Activated naive CD8-positive, alpha-beta T cell treated with anti-CD3 and anti-CD28 coated beads, Interleukin-2, amount 50 U/mL, for 24 hours (primary cell): ENCODE results near the gene CXCL5.
A peak's percentile ranks its signal among the peaks of the same experiment; 100 is the strongest.

ENCODE experiments used
- ATAC-seq: fragments of 150-1000 bp; cut with Tn5 transposase; one replicate; pipeline ENCODE4 v1.10.0; 2021
- DNase-seq: peaks from one replicate; pipeline ENCODE4 v3.0.0; 2021
- H3K27ac Mint-ChIP-seq: one replicate; pipeline ENCODE4 v1.8.0; 2021; ENCODE audit warnings: mild to moderate bottlenecking, mixed read lengths
- H3K27me3 Mint-ChIP-seq: one replicate; pipeline ENCODE4 v1.8.0; 2021; ENCODE audit warnings: mixed read lengths
- H3K36me3 Mint-ChIP-seq: one replicate; pipeline ENCODE4 v1.8.0; 2021; ENCODE audit warnings: low read depth, mixed read lengths
- H3K4me1 Mint-ChIP-seq: one replicate; pipeline ENCODE4 v1.8.0; 2021; ENCODE audit warnings: mixed read lengths
- H3K4me3 Mint-ChIP-seq: one replicate; pipeline ENCODE4 v1.8.0; 2021; ENCODE audit warnings: mild to moderate bottlenecking, moderate library complexity, mixed read lengths
- H3K9me3 Mint-ChIP-seq: one replicate; pipeline ENCODE4 v1.8.0; 2021; ENCODE audit warnings: mixed read lengths

Gene CXCL5

DNA sequence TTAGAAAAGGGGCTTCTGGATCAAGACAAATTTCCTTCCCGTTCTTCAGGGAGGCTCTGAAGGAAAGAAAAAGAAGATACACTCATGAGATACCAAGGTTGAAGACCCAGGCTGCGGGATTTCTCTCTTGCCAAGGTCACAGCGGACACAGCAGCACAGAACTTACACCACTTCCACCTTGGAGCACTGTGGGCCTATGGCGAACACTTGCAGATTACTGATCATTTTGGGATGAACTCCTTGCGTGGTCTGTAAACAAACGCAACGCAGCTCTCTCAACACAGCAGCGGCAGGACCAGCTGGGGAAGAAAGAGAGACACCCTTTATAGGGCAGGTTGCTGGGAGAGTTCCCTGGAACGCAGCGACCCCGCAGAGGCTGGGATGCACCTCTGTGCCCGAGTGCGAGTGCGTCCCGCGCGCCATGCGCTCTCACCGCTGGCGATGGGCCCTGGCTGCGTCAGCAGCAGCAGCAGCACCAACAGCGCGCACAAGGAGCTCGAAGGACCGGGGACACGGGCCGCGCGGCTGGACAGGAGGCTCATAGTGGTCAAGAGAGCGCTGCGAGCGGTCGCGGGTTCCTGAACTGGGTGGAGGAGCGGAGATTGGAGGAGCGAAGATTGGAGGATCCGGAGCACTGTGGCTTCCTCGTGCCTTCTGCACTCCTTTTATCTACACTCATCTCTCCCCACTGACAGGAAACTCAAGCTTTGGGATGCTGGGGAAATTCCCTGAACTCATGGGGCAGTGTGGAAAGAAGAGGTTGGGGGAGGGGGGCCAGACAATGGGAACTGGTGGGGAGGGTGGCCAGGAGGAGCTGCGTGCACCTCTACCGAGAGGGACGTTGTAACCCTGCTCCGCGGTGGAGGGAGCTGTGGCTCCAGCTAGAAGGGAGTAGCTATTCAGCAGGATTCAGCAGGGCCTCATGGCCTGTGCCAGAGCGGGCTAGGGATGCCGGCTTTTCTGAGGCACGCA lies at the start of gene CXCL5:
TSS of gene CXCL5 (minus strand) at position 638 of the 972 bp plus-strand sequence. CDS start at position 542, 96 bp downstream.
- no peak for DNase-seq
- Mint-ChIP-seq H3K27ac (no peak within 1 kb of the TSS), H3K36me3 (no peaks in the 10 kb centered on the region), H3K4me1 (no peaks in the 10 kb centered on the region), H3K27me3 (peaks cover 11% of the 10 kb centered on the region), H3K9me3 (no peaks in the 10 kb centered on the region), H3K4me3 (no peak within 1 kb of the TSS)
- ATAC-seq = no peak

DNA sequence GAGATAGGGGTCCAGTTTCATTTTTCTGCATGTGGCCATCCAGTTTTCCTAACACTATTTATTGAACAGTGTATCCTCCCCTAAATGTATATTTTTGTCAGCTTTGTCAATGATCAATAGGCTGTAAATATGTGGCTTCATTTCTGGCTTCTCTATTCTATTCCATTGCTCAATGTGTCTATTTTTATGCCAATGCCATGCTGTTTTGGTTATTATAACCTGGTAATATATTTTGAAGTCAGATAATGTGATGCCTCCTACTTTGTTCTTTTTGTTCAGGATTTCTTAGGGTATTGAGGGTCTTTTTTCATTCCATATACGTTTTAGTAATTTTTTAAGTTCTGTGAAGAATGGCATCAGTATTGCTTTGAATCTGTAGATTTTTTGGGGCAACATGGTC lies 48.7 kb upstream of the CXCL5 start:
- no peak for ATAC-seq
- Mint-ChIP-seq H3K9me3 (peaks cover 26% of the 10 kb centered on the region), H3K4me1 (no peaks in the 10 kb centered on the region), H3K27me3 (peaks cover 11% of the 10 kb centered on the region), H3K36me3 (no peaks in the 10 kb centered on the region), H3K4me3 (no peak overlapping the region), H3K27ac (no peak overlapping the region)
- no peak for DNase-seq

GRCh38 chr4:74045772-74046171 lies 47.3 kb upstream of the CXCL5 start:
- Mint-ChIP-seq H3K4me3 (no peak overlapping the region), H3K4me1 (no peaks in the 10 kb centered on the region), H3K27me3 (peaks cover 14% of the 10 kb centered on the region), H3K9me3 (peaks cover 26% of the 10 kb centered on the region), H3K36me3 (no peaks in the 10 kb centered on the region), H3K27ac (no peak overlapping the region)
- no peak for ATAC-seq
- DNase-seq = no peak

DNA sequence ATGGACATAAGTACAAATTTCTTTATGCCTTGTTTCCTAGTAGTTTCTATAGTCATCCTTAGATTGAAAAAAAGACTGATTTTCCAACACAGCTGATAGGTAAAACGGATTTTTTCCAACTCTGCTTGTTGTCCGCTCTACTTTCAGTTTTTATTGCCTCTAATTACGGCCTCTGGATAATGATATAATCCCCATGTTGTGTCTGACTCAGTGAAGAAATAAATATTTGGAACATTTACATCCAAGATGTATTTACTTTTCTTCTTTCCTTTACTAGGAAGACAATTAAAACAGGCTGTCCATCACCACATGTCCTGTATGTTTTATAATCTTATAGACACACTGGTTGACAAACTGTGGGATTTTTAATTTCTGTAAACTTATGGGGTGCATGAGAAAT lies 46.8 kb upstream of the CXCL5 start:
- no peak for ATAC-seq

DNA sequence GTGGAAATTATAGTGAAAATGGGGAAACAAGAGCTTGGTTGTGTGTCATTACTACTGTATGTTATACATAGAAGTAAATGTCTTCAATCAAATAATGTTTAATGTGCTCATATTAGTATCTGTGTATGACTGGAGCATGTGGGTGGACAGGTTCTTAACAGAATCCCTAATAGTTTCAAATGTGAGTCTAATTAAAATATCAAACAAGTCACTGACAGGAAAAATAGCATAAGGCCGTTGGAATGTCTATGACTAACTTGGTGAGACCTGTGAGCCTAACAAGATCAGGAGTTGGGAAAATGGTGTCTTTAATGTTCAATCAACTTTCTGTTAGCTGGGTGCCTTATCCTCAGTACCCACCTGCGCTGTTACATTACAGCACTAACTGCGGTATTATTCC lies 46.2 kb upstream of the CXCL5 start:
- ATAC-seq = no peak
- no peaks in the 10 kb centered on the region for H3K36me3 Mint-ChIP-seq
- peaks cover 18% of the 10 kb centered on the region for H3K27me3 Mint-ChIP-seq
- no peak overlapping the region for H3K4me3 Mint-ChIP-seq
- H3K4me1 Mint-ChIP-seq = no peaks in the 10 kb centered on the region
- DNase-seq = no peak
- H3K27ac Mint-ChIP-seq = no peak overlapping the region
- peaks cover 26% of the 10 kb centered on the region for H3K9me3 Mint-ChIP-seq

More for the DNA sequence above, 46.8 kb upstream of the CXCL5 start:
- Mint-ChIP-seq H3K9me3 (peaks cover 26% of the 10 kb centered on the region), H3K4me1 (no peaks in the 10 kb centered on the region), H3K4me3 (no peak overlapping the region), H3K36me3 (no peaks in the 10 kb centered on the region), H3K27ac (no peak overlapping the region), H3K27me3 (peaks cover 14% of the 10 kb centered on the region)
- DNase-seq = no peak

GRCh38 chr4:74042681-74043080 lies 44.2 kb upstream of the CXCL5 start:
- peaks cover 27% of the 10 kb centered on the region for H3K27me3 Mint-ChIP-seq
- peaks cover 10% of the 10 kb centered on the region for H3K4me1 Mint-ChIP-seq
- H3K36me3 Mint-ChIP-seq = no peaks in the 10 kb centered on the region
- no peak for ATAC-seq
- no peak overlapping the region for H3K4me3 Mint-ChIP-seq
- no peak for DNase-seq
- H3K27ac Mint-ChIP-seq = no peak overlapping the region
- peaks cover 13% of the 10 kb centered on the region for H3K9me3 Mint-ChIP-seq

GRCh38 chr4:74041418-74041817 lies 42.9 kb upstream of the CXCL5 start:
- H3K27me3 Mint-ChIP-seq = peaks cover 27% of the 10 kb centered on the region
- H3K27ac Mint-ChIP-seq = no peak overlapping the region

GRCh38 chr4:74039315-74039763 lies 40.9 kb upstream of the CXCL5 start:
- Mint-ChIP-seq H3K27me3 (peaks cover 27% of the 10 kb centered on the region), H3K4me3 (peak overlapping the region; percentile 63), H3K27ac (no peak overlapping the region), H3K9me3 (no peaks in the 10 kb centered on the region), H3K4me1 (peaks cover 10% of the 10 kb centered on the region), H3K36me3 (no peaks in the 10 kb centered on the region)
- DNase-seq (no peak), ATAC-seq (no peak)

More at GRCh38 chr4:74041418-74041817, 42.9 kb upstream of the CXCL5 start:
- no peaks in the 10 kb centered on the region for H3K36me3 Mint-ChIP-seq
- peaks cover under 1% of the 10 kb centered on the region for H3K9me3 Mint-ChIP-seq
- ATAC-seq (no peak), DNase-seq (no peak)
- H3K4me1 Mint-ChIP-seq = peaks cover 10% of the 10 kb centered on the region
- no peak overlapping the region for H3K4me3 Mint-ChIP-seq

- Mint-ChIP-seq H3K27ac (peak within 1 kb of the TSS; percentile 52), H3K9me3 (no peaks in the 10 kb centered on the region), H3K36me3 (no peaks in the 10 kb centered on the region), H3K4me1 (peaks cover 10% of the 10 kb centered on the region), H3K4me3 (peak within 1 kb of the TSS; percentile 63), H3K27me3 (peaks cover 27% of the 10 kb centered on the region)
- peak; percentile 32 for DNase-seq
- peak; percentile 47 for ATAC-seq
These were observed 40.2 kb upstream of the CXCL5 start, which contains the start of gene CXCL3 for GRCh38 chr4:74038425-74039314. Gene CXCL3, minus strand, starts transcription at chr4:74038689. Its CDS starts 78 bp downstream, at chr4:74038611.

GRCh38 chr4:74038086-74038424 lies 39.6 kb upstream of the CXCL5 start:
- Mint-ChIP-seq H3K27me3 (peaks cover 27% of the 10 kb centered on the region), H3K27ac (peak overlapping the region; percentile 52), H3K4me1 (peaks cover 10% of the 10 kb centered on the region), H3K4me3 (peak overlapping the region; percentile 63), H3K9me3 (no peaks in the 10 kb centered on the region), H3K36me3 (no peaks in the 10 kb centered on the region)
- DNase-seq = peak; percentile 2
- ATAC-seq = no peak

DNA sequence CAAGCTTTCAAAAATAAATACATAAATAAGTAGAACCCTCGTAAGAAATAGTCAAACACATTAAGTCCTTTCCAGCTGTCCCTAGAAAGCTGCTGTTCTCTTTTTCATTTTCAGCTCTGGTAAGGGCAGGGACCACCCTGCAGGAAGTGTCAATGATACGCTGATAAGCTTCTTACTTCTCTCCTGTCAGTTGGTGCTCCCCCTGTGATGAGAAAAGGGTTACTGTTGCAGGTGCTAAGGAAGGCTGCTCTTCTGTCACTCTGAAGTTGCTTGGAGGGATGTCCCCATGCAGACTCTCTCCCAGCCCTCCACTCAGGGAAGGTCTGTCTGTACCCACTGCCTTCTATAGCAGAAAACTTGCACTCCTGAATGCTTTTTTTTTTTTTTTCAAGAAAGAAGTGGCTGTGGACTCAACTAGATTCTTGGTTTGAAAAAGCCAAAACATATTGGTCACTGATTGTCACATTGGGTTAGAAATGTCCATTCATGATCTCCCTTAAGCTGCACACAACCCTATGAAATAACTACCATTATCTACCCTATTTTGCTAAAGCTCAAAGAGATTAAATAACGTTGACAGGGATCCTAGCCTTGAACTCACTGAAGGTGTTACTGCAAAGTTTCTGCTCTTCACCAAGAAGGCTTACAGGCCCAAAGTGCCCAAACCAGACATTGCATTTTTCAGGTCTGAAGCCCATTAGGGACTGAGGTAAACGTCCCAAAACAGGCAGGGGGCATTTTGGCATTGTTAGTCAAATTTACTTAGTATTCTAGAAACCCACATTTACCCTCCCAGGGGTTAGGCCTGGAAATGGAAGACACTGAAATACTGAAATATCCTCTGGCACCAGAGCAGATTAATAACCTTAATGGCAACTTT lies 38.8 kb upstream of the CXCL5 start:
- no peaks in the 10 kb centered on the region for H3K36me3 Mint-ChIP-seq
- peaks cover 27% of the 10 kb centered on the region for H3K27me3 Mint-ChIP-seq
- DNase-seq = no peak
- peak overlapping the region; percentile 63 for H3K4me3 Mint-ChIP-seq
- no peaks in the 10 kb centered on the region for H3K9me3 Mint-ChIP-seq
- peak; percentile 25 for ATAC-seq
- no peak overlapping the region for H3K27ac Mint-ChIP-seq
- H3K4me1 Mint-ChIP-seq = peaks cover 10% of the 10 kb centered on the region

DNA sequence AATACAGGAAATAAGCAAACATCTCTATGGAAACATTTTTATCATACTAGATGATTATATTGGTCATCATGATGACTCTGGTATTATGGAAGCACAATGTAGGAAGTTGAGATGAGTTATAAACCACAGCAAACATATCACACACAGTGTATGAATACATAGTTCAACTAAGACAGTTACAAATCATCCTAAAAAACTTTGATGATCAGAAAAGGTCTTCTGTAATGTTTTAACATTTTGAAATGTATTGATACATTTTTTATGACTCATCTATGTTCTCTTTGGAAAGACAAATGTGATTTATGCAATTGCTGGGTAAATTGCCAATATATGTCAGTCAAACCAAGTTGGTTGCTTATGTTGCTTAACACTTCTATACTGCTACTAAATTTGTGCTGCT lies 35.3 kb upstream of the CXCL5 start:
- H3K36me3 Mint-ChIP-seq = no peaks in the 10 kb centered on the region
- H3K4me1 Mint-ChIP-seq = peaks cover 5% of the 10 kb centered on the region
- no peak overlapping the region for H3K4me3 Mint-ChIP-seq
- no peaks in the 10 kb centered on the region for H3K9me3 Mint-ChIP-seq
- H3K27ac Mint-ChIP-seq = no peak overlapping the region
- H3K27me3 Mint-ChIP-seq = peaks cover 11% of the 10 kb centered on the region
- ATAC-seq (no peak), DNase-seq (no peak)

DNA sequence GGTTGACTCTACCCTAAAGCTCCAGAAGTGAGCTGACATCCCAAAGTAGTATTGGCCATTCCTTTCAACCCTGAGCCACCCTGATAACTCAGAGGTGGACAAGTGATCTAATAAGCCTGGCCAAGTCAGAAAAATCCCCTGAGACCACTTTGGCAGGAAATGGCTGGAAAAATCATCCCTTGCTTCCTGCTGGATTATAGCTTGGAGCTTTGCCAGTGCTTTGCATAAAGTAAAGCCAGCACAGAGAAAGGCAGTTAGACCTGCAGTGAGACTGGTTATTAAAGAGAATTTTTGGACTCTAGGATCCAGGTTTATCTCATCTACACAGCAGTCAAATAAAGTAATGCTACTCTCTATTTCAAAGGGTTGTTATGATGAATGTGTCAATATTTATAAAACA lies 33.6 kb upstream of the CXCL5 start:
- ATAC-seq = no peak
- no peak for DNase-seq
- Mint-ChIP-seq H3K36me3 (no peaks in the 10 kb centered on the region), H3K9me3 (no peaks in the 10 kb centered on the region), H3K4me1 (no peaks in the 10 kb centered on the region), H3K4me3 (no peak overlapping the region), H3K27me3 (peaks cover 3% of the 10 kb centered on the region), H3K27ac (no peak overlapping the region)

GRCh38 chr4:74031576-74031975 lies 33.1 kb upstream of the CXCL5 start:
- DNase-seq (no peak), ATAC-seq (no peak)
- Mint-ChIP-seq H3K27me3 (peaks cover 3% of the 10 kb centered on the region), H3K9me3 (peaks cover 3% of the 10 kb centered on the region), H3K4me3 (no peak overlapping the region), H3K4me1 (no peaks in the 10 kb centered on the region), H3K36me3 (no peaks in the 10 kb centered on the region), H3K27ac (no peak overlapping the region)
